Measurements from ENCODE around the gene STARD7. TPM values are rescaled to one million over a fixed set of nuclear protein-coding genes. Genes with fewer than 3 reads are reported as not detected.

STARD7 gene
- total and polyA plus RNA-seq, 7 experiments from 2014 or later = 56.5 to 133 (median 75.7) TPM

DNA sequence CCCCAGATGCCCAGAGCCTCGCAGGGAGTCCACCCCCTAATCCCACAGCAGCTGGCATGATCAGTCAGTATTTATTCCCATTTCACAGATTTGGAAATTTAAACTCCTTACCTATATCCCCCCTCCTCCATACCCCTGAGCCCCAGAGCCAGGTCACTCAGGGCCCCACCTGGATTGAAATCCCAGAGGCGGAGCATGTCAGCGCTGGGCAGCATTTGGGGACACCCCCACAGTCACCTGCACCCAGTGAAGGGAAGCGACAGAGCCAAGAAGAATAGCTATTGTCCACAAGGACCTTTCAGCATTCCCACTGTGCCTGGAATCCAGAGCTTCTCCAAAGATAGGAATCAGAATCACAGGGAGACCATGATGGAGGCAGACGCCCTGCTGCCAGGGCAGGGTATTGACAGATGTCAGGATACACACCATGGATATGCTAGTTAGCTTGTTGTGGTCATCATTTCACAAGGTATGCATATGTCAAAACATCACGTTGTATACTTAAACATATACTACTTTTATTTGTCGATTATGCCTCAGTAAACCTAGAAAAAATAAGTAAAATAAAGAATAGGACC lies 69.4 kb downstream of the STARD7 start:
- CTCF ChIA-PET = interaction anchor here (0.7 to 15.4 kb wide), 15 partner anchors 8 to 447 kb away, joined by 3 to 401 read pairs (median 5); partner anchors contain the start of gene CIAO1
- H3K27ac Mint-ChIP-seq = peak overlapping the region in 5 of 9 donors; percentile 33 to 70 (median 56)
- Histone ChIP-seq H3K4me3 (ENCODE audit: low read length) (no peak overlapping the region), H3K4me1 (ENCODE audit: control insufficient read depth in 2 of 2, insufficient read depth in 2 of 2, low read length in 2 of 2) (peaks cover 21 to 25% of the 10 kb centered on the region in 2 donors), H3K9me3 (ENCODE audit: control insufficient read depth in 2 of 3, low read length in 3 of 3) (no peaks in the 10 kb centered on the region), H3K36me3 (ENCODE audit: control insufficient read depth in 2 of 3, insufficient read depth in 3 of 3, low read length in 3 of 3) (peaks cover 0 to 13% (median 0%) of the 10 kb centered on the region in 3 experiments), H3K27ac (ENCODE audit: low read depth, low read length) (no peak overlapping the region), H3K27me3 (ENCODE audit: control insufficient read depth in 2 of 2, insufficient read depth in 2 of 2, low read length in 2 of 2) (no peaks in the 10 kb centered on the region)
- H3K36me3 Mint-ChIP-seq = peaks cover 0 to 9% (median 3%) of the 10 kb centered on the region in 5 donors
- peaks cover 15 to 37% (median 25%) of the 10 kb centered on the region in 7 donors for H3K4me1 Mint-ChIP-seq
- no peak for DNase-seq
- intact Hi-C loops (cut with micrococcal nuclease) = loop anchor here in 1 of 2 donors (2.0 kb wide), 1 partner anchor 128 kb away; the partner anchor contains the start of gene CIAO1
- POLR2A ChIA-PET = interaction anchor here (0.8 to 3.5 kb wide), 9 partner anchors 8 to 54 kb away, joined by 3 to 59 read pairs (median 4); no protein-coding TSS in a partner anchor
- no peak for ATAC-seq
- H3K9me3 Mint-ChIP-seq = no peaks in the 10 kb centered on the region
- H3K4me3 Mint-ChIP-seq = no peak overlapping the region
- H3K27me3 Mint-ChIP-seq = no peaks in the 10 kb centered on the region

DNA sequence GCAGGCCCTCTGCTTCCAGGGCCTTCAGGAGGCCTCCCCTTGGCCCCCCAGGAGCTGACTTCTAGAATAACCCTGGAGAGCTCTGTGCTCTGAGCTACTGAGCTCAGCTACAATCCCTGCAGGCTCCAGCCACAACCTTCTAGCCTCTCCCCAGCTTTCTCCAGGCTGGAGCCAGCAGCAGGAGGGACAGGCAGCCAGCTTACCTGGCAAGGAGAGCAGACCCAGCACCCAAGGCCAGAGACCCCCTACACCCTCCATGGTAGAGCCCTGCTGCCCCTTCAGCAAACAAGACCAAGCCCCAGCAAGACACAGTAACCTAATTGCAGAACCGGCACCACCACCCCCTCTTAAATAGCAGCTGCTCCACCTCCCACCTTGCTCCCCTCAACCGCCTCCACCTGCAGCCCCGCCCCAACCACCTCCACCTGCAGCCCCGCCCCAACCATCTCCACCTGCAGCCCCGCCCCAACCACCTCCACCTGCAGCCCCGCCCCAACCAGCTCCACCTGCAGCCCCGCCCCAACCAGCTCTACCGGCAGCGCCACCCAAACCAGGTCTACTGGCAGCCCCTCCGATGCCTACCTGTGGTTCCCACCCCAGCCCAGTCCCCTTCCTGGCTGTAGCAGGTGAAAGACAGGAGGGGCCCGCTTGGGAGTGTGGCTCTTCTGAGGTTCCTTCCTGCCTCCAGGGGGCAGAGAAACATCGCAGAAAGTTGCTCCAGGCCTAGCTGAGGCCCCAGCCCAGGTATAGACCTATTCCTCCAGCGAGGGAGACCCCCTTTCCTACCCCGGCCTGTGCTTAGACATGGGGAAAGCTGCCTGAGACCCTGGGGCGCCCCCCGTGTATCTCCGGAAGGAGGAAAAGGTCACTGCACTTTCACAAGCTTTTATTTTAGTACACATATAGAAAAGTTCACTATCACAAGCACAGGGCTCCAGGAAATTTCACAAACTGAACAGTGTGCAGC lies 70.2 kb downstream of the STARD7 start, which contains the start of gene ASTL:
ASTL (minus strand) TSS at position 324 of the 967 bp plus-strand sequence; CDS start at position 258, 66 bp downstream.
- peaks cover 8 to 28% (median 17%) of the 10 kb centered on the region in 7 donors for H3K4me1 Mint-ChIP-seq
- intact Hi-C loops (cut with micrococcal nuclease) = loop anchor here (1.0 to 2.0 kb wide), 3 partner anchors 10 to 128 kb away; partner anchors contain the start of gene CIAO1 (in 1 of the 2)
- Histone ChIP-seq H3K4me3 (ENCODE audit: low read length) (no peak within 1 kb of the TSS), H3K4me1 (ENCODE audit: control insufficient read depth in 2 of 2, insufficient read depth in 2 of 2, low read length in 2 of 2) (peaks cover 18 to 20% of the 10 kb centered on the region in 2 donors), H3K27ac (ENCODE audit: low read depth, low read length) (no peak within 1 kb of the TSS), H3K27me3 (ENCODE audit: control insufficient read depth in 2 of 2, insufficient read depth in 2 of 2, low read length in 2 of 2) (no peaks in the 10 kb centered on the region), H3K36me3 (ENCODE audit: control insufficient read depth in 2 of 3, insufficient read depth in 3 of 3, low read length in 3 of 3) (peaks cover 0 to 5% (median 0%) of the 10 kb centered on the region in 3 experiments), H3K9me3 (ENCODE audit: control insufficient read depth in 2 of 3, low read length in 3 of 3) (no peaks in the 10 kb centered on the region)
- peaks cover 0 to 4% (median 0%) of the 10 kb centered on the region in 5 donors for H3K36me3 Mint-ChIP-seq
- ATAC-seq (peak; percentile 68), DNase-seq (peak in 8 of 9 donors; percentile 56 to 78 (median 73))
- H3K27ac Mint-ChIP-seq = peak within 1 kb of the TSS in 7 of 9 donors; percentile 25 to 70 (median 56)
- POLR2A ChIA-PET = interaction anchor here (0.8 to 3.5 kb wide), 10 partner anchors 9 to 54 kb away, joined by 3 to 59 read pairs (median 4); no protein-coding TSS in a partner anchor
- no peaks in the 10 kb centered on the region for H3K9me3 Mint-ChIP-seq
- no peak within 1 kb of the TSS for H3K4me3 Mint-ChIP-seq
- CTCF ChIA-PET = interaction anchor here (0.7 to 15.4 kb wide), 17 partner anchors 9 to 448 kb away, joined by 3 to 401 read pairs (median 4); partner anchors contain the start of gene CIAO1
- no peaks in the 10 kb centered on the region for H3K27me3 Mint-ChIP-seq

DNA sequence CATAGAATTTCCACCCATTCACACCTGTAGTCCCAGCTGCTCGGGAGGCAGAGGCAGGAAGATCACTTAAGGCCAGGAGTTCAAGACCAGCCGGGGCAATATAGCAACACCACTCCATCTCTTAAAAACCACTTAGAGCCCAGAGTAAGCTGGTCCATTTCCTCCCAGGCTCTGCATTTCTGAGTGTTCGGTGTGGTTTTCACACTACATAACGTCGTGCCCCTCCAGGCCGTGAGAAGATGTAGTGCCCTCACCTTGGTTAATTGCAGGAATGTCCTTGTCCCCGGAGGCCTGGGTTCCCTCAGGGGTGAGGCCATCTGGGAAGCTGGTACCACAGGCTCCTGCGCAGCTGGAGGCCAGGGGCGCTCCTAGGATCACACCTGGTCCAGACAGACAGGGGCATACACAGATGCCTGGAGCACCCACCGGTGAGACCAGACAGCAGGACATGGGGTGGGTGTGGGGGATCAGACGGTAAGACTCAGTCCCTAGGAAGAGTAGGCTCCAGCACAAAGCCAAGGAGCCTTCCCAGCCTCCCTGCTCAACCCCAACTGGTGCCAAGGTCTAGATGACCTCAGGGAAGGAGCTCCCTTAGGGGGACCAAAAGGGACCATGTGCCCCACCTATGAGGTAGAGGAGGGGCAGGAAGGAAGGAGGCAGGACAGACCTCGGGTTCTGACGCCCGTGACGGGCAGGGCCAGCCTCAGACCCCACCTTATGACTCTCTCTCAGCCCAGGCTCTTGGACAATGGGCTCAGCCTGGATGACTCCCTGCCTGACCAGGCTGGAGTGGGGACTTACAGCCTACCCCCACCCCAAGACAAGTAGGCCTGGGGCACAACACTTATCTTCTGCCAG lies 71.1 kb downstream of the STARD7 start:
- ChIA-PET POLR2A (interaction anchor here (1.1 to 3.5 kb wide), 4 partner anchors 10 to 37 kb away, joined by 3 to 59 read pairs (median 10); no protein-coding TSS in a partner anchor), CTCF (interaction anchor here (0.7 to 15.4 kb wide), 9 partner anchors 10 to 218 kb away, joined by 3 to 401 read pairs (median 4); no protein-coding TSS in a partner anchor)
- H3K4me1 ChIP-seq (ENCODE audit: control insufficient read depth in 2 of 2, insufficient read depth in 2 of 2, low read length in 2 of 2) = peaks cover 9 to 11% of the 10 kb centered on the region in 2 donors
- Mint-ChIP-seq H3K4me1 (peaks cover 8 to 23% (median 9%) of the 10 kb centered on the region in 7 donors), H3K9me3 (no peaks in the 10 kb centered on the region), H3K36me3 (peaks cover 0 to 3% (median 0%) of the 10 kb centered on the region in 5 donors), H3K27me3 (no peaks in the 10 kb centered on the region), H3K4me3 (no peak overlapping the region), H3K27ac (peak overlapping the region in 1 of 9 donors; percentile 43)
- no peak for DNase-seq
- H3K27ac ChIP-seq (ENCODE audit: low read depth, low read length) = no peak overlapping the region
- no peak overlapping the region for H3K4me3 ChIP-seq (ENCODE audit: low read length)
- H3K27me3 ChIP-seq (ENCODE audit: control insufficient read depth in 2 of 2, insufficient read depth in 2 of 2, low read length in 2 of 2) = no peaks in the 10 kb centered on the region
- intact Hi-C loops (cut with micrococcal nuclease) = loop anchor here (1.0 to 2.0 kb wide), 3 partner anchors 11 to 129 kb away; partner anchors contain the start of gene CIAO1 (in 1 of the 2)
- no peak for ATAC-seq
- H3K9me3 ChIP-seq (ENCODE audit: control insufficient read depth in 2 of 3, low read length in 3 of 3) = no peaks in the 10 kb centered on the region
- no peaks in the 10 kb centered on the region for H3K36me3 ChIP-seq (ENCODE audit: control insufficient read depth in 2 of 3, insufficient read depth in 3 of 3, low read length in 3 of 3)

DNA sequence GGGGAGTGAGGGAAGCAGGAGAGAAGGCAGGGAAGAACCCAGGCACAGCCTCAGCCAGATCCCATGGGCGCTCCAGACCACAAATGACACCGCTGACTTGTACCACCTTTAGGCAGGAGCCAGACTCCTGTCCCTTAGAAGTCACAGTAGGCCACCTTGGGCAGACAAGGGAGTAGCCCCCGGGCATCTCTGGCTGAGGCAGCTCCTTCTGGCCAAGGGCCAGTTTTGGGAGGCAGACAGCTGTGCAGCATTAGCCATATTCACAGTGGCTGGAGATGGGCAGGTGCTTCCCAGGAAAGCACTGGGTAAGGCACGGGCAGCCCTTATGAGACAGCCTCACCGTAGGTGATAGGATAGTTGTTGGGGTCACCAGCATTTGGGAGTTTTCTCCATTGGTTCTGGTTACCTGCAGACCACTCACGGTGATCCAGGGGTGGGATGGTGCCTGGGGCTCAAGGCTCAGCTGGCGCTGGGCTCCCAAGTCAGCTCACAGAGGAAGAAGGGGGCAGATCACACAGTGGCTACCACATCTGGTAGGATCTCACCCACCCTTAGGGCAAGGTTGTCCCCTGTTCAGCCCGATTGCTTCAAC lies 72.4 kb downstream of the STARD7 start:
- H3K27ac Mint-ChIP-seq = no peak overlapping the region
- Histone ChIP-seq H3K36me3 (ENCODE audit: control insufficient read depth in 2 of 3, insufficient read depth in 3 of 3, low read length in 3 of 3) (no peaks in the 10 kb centered on the region), H3K9me3 (ENCODE audit: control insufficient read depth in 2 of 3, low read length in 3 of 3) (no peaks in the 10 kb centered on the region), H3K4me3 (ENCODE audit: low read length) (no peak overlapping the region), H3K4me1 (ENCODE audit: control insufficient read depth in 2 of 2, insufficient read depth in 2 of 2, low read length in 2 of 2) (peaks cover 3 to 8% of the 10 kb centered on the region in 2 donors), H3K27ac (ENCODE audit: low read depth, low read length) (no peak overlapping the region), H3K27me3 (ENCODE audit: control insufficient read depth in 2 of 2, insufficient read depth in 2 of 2, low read length in 2 of 2) (no peaks in the 10 kb centered on the region)
- DNase-seq = no peak
- CTCF ChIA-PET = interaction anchor here (1.0 to 15.4 kb wide), 3 partner anchors 38 to 44 kb away, joined by 3 to 401 read pairs (median 4); no protein-coding TSS in a partner anchor
- peaks cover 0 to 7% (median 0%) of the 10 kb centered on the region in 5 donors for H3K36me3 Mint-ChIP-seq
- no peaks in the 10 kb centered on the region for H3K9me3 Mint-ChIP-seq
- intact Hi-C loops (cut with micrococcal nuclease) = no loop called here
- H3K4me1 Mint-ChIP-seq = peaks cover 0 to 14% (median 0%) of the 10 kb centered on the region in 7 donors
- H3K27me3 Mint-ChIP-seq = no peaks in the 10 kb centered on the region
- POLR2A ChIA-PET = interaction anchor here (3.5 kb wide), 1 partner anchor 38 kb away, joined by 59 read pairs; no protein-coding TSS in a partner anchor
- no peak overlapping the region for H3K4me3 Mint-ChIP-seq
- no peak for ATAC-seq

DNA sequence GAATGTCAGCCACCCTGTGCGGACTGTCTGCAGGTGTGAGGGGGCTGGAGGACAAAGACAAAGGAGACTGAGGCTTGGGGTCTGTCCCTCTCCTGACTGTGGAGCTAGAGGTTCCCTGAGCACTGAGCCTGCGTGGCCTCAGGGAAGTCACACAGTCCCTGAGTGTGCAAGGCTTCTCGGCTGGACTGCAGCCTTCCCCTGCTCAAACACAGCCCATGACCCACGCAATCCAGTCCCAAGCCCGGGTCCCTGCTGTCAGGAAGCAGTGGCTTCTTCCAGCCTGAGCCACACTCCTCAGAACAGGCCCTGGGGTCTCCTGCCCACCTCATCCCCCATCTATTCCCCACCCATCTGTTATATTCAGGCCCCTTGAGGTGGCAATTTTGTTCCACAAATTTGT lies 73.0 kb downstream of the STARD7 start:
- Histone ChIP-seq H3K27me3 (ENCODE audit: control insufficient read depth in 2 of 2, insufficient read depth in 2 of 2, low read length in 2 of 2) (no peaks in the 10 kb centered on the region), H3K4me3 (ENCODE audit: low read length) (no peak overlapping the region), H3K4me1 (ENCODE audit: control insufficient read depth in 2 of 2, insufficient read depth in 2 of 2, low read length in 2 of 2) (peaks cover 3 to 8% of the 10 kb centered on the region in 2 donors), H3K9me3 (ENCODE audit: control insufficient read depth in 2 of 3, low read length in 3 of 3) (no peaks in the 10 kb centered on the region), H3K36me3 (ENCODE audit: control insufficient read depth in 2 of 3, insufficient read depth in 3 of 3, low read length in 3 of 3) (no peaks in the 10 kb centered on the region), H3K27ac (ENCODE audit: low read depth, low read length) (no peak overlapping the region)
- DNase-seq (no peak), ATAC-seq (no peak)
- H3K27me3 Mint-ChIP-seq = no peaks in the 10 kb centered on the region
- no peaks in the 10 kb centered on the region for H3K9me3 Mint-ChIP-seq
- H3K4me1 Mint-ChIP-seq = peaks cover 0 to 18% (median 0%) of the 10 kb centered on the region in 7 donors
- POLR2A ChIA-PET = no interaction called here
- no peak overlapping the region for H3K27ac Mint-ChIP-seq
- H3K36me3 Mint-ChIP-seq = peaks cover 0 to 7% (median 0%) of the 10 kb centered on the region in 5 donors
- CTCF ChIA-PET = interaction anchor here (15.4 kb wide), 1 partner anchor 38 kb away, joined by 401 read pairs; no protein-coding TSS in a partner anchor
- no peak overlapping the region for H3K4me3 Mint-ChIP-seq
- intact Hi-C loops (cut with micrococcal nuclease) = no loop called here

All from naive thymus-derived CD4-positive, alpha-beta T cell (primary cell).